Measurements from ENCODE around the gene ZSCAN22.

The ZSCAN22 gene

DNA sequence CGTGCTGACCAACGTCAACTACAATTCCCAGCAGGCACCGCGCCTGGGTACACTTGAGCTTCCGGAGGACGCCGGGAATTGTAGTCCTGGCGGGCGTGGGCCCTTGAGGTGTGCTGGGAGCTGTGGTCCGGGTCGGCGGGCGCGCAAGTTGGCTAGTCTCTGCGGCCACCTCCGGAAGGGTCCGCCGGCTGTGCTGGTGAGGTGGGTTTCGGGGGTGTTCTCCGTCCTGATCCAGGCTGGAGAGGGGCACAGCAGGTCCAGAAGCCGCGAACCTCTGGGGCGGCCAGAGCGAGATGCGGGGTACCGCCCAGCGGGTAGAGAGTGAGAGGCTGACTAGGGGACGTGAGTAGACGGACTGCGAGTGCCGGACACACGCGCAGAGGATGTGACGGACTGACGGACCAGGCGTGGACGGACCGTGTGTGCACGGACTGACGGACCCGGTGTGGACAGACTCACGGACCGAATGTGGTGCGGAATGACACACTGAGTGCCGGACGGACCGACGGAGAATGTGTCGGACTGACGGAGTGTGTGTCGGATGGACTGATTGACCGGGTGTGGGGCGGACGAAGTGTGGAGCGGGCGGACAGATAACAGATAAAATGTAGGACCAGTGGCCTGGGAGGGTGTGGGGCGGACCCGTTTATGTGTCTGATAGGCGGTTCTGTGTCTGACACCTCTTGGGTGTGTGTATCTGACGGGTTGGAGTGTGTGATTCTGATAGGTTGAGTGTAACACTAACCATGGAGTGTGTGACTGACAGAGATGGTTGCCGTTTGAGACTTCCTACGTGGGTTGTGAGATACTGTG is at the start of gene ZSCAN22:
Gene ZSCAN22, plus strand, starts transcription at position 81 of the 813 bp plus-strand sequence. CDS start 7,809 bp downstream, outside the sequence.
- no peaks in the 10 kb centered on the region for H3K27me3 Mint-ChIP-seq
- peak; percentile 76 to 87 for DNase-seq (ENCODE audit: low spot score in 2 of 2)
- peaks cover 2% of the 10 kb centered on the region for H3K4me1 Mint-ChIP-seq
- no peaks in the 10 kb centered on the region for H3K9me3 Mint-ChIP-seq
- H3K27ac Mint-ChIP-seq = no peak within 1 kb of the TSS
- peaks cover 5% of the 10 kb centered on the region for H3K36me3 Mint-ChIP-seq
- peak; percentile 87 for ATAC-seq (ENCODE audit: low read depth)
- H3K4me3 Mint-ChIP-seq = no peak within 1 kb of the TSS

DNA sequence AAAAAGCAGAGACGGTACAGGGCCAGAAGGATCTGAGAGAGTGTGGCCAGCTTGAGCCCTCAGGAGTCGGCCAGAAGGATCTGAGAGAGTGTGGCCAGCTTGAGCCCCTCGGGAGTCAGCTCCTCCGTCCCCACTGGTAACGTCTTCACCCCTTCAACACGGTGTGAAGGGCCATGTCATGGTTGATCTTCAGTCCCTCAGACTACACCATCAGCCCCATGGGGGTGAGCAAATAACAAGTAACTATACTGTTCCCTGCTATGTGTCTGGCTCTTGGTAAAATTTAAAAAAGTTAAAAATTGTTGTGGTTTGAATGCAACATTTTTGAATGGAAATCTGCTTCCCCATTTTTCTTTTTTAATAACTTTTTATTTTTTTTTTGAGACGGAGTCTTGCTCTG is 49.6 kb upstream of the ZSCAN22 start:
- no peaks in the 10 kb centered on the region for H3K27me3 Mint-ChIP-seq
- no peak overlapping the region for H3K27ac Mint-ChIP-seq
- no peak for DNase-seq (ENCODE audit: low spot score in 2 of 2)
- H3K4me1 Mint-ChIP-seq = peaks cover 18% of the 10 kb centered on the region
- no peak for ATAC-seq (ENCODE audit: low read depth)
- peaks cover 18% of the 10 kb centered on the region for H3K36me3 Mint-ChIP-seq
- H3K4me3 Mint-ChIP-seq = peak overlapping the region; percentile 47
- peaks cover 2% of the 10 kb centered on the region for H3K9me3 Mint-ChIP-seq

DNA sequence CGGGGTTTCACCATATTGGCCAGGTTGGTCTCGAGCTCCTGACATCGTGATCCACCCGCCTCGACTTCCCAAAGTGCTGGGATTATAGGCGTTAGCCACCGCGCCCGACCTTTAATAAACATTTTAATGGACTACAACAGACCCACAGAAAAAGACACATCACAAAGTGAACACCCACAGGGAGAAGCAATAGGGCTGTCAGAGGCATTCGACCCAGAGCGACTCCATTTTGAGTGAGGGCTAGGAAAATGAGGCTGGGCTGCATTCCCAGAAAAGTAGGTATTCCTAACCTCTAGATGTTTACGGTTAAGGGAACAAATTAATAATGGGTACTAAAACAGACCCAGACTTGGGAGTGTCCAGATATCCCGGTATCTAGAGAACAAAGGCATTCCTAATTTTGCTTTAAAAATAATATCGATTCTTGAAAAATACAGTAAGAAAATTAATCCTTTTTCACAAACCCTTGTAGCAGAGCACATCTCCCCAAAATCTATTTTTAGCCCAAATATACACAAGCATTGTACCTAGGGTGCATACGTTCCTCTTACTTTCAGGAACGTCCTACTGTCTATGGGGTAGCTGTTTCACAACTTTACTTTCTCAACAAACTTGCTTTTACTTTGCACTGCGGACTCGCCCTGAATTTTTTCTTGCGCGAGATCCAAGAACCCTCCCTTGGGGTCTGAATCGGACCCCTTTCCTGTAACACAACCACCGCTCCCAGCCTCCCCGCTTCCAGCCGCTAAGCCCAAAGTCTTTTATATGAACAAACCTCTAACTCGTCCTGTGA is 48.9 kb upstream of the ZSCAN22 start:
- H3K27me3 Mint-ChIP-seq = no peaks in the 10 kb centered on the region
- peak overlapping the region; percentile 85 for H3K27ac Mint-ChIP-seq
- H3K4me3 Mint-ChIP-seq = peak overlapping the region; percentile 93
- DNase-seq (ENCODE audit: low spot score in 2 of 2) (no peak), ATAC-seq (ENCODE audit: low read depth) (peak; percentile 3)
- H3K36me3 Mint-ChIP-seq = peaks cover 14% of the 10 kb centered on the region
- H3K9me3 Mint-ChIP-seq = peaks cover 2% of the 10 kb centered on the region
- peaks cover 20% of the 10 kb centered on the region for H3K4me1 Mint-ChIP-seq

DNA sequence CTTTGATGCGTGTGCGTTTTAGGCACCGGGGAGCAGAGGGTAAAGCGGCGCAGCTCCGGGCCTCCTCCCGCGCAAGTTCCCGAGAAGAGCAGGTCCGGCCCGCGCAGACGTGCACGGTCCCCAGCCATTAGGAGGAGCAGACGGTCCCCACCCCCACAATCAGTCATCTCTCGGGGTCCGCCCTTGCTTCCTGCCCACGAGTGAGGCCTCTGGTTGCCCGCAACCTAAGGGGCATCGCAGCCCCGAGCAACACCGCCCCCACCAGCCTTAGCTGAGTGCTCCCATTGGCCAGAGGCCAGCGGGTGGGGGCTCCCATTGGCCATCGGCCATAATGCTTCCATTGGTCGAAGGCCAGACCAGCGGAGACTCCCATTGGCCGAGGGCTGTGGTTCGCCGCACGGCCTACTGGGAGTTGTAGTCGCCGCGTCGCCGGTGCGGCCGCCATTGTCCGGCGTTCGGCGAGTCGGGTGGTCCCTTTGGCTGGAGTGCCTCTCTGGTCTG is 48.2 kb upstream of the ZSCAN22 start, which contains the start of gene ZNF8:
Gene ZNF8, plus strand, starts transcription at position 415 of the 501 bp plus-strand sequence. CDS start 127 bp downstream, outside the sequence.
- peak; percentile 87 to 90 for DNase-seq (ENCODE audit: low spot score in 2 of 2)
- H3K4me1 Mint-ChIP-seq = peaks cover 20% of the 10 kb centered on the region
- H3K27ac Mint-ChIP-seq = peak within 1 kb of the TSS; percentile 85
- peak; percentile 97 for ATAC-seq (ENCODE audit: low read depth)
- H3K27me3 Mint-ChIP-seq = no peaks in the 10 kb centered on the region
- peaks cover 17% of the 10 kb centered on the region for H3K36me3 Mint-ChIP-seq
- peak within 1 kb of the TSS; percentile 93 for H3K4me3 Mint-ChIP-seq
- peaks cover 2% of the 10 kb centered on the region for H3K9me3 Mint-ChIP-seq

DNA sequence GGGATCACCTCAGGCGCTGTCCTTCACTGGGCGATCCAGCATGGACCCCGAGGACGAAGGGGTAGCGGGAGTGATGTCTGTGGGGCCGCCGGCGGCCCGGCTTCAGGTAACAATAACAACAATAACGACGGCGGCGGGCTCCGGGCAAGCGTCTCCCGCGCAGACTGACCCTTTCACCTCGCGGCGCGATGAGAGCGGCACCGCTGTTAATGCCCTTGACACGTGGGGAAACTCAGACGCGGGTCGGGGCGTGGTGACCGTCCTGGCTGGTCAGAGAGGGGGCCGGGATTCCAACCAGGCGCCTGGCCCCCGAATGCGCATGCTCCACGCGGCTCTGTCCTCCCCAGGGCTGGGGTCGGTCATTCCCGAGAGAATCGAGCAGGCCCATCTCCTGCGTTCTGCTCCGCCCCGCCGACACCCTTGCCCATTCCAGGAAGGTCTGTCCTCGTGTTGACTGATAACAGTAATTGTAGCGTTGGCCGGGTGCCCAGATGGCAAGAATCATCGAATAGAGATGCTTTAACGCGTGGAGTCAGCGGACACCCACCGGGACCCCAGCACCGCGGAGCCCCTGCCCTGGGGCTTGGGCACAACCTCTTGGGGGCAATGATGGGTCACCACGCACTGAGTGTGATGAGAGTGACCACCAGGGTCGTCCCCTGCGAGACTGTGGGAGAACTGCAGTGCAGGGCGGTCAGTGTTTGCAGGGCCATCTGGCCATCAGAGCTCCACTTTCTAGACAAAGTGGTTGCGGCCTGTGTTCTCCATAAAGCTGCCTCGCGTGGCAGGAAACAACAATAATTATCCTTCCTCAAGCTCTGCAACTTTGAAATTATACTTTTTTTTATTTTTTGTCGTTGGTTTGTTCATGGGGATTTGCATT is 47.5 kb upstream of the ZSCAN22 start:
- Mint-ChIP-seq H3K9me3 (peaks cover 2% of the 10 kb centered on the region), H3K4me3 (peak overlapping the region; percentile 93), H3K27me3 (no peaks in the 10 kb centered on the region), H3K27ac (peak overlapping the region; percentile 85), H3K4me1 (peaks cover 20% of the 10 kb centered on the region), H3K36me3 (peaks cover 14% of the 10 kb centered on the region)
- ATAC-seq (ENCODE audit: low read depth) (no peak), DNase-seq (ENCODE audit: low spot score in 2 of 2) (no peak)

DNA sequence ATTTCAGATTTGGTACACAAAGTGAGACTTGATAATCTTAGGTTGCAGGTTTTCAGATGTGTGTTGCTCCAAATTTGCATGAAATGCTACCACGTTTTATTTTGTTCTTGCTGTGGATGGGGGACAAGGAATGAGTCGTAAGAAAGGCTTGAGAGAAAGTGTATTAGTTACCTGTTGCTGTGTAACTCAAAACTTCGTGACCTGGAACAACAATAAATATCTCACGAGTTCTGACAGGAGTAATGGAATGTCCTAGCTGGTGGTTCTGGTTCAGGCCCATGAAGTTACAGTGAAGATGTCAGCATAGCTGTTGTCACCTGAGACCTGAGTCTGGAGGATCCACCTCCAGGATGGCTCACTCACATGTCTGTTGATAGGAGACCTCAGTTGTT is 46.9 kb upstream of the ZSCAN22 start:
- DNase-seq (ENCODE audit: low spot score in 2 of 2) (no peak), ATAC-seq (ENCODE audit: low read depth) (no peak)
- Mint-ChIP-seq H3K27me3 (no peaks in the 10 kb centered on the region), H3K36me3 (peaks cover 10% of the 10 kb centered on the region), H3K9me3 (no peaks in the 10 kb centered on the region), H3K4me1 (peaks cover 20% of the 10 kb centered on the region), H3K4me3 (peak overlapping the region; percentile 93), H3K27ac (no peak overlapping the region)

DNA sequence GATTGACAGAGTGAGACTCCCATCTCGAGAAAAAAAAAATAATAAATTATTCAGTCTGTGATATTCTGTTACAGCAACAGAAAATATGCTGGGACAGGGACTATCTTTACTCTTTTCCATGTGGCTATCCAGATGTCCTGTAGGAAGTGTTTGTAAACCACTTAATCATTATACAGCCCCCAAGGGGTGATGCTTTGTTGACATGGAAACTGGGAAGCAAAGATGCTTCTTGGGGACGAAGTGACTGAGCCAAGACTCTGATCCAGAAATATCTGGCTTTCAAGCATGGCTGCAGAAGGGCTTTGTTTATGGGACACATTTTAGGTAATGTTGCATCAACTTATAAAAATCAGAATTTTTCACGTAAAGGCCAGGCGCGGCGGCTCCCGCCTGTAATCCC is 42.6 kb upstream of the ZSCAN22 start:
- Mint-ChIP-seq H3K4me1 (peaks cover 22% of the 10 kb centered on the region), H3K27me3 (no peaks in the 10 kb centered on the region), H3K27ac (no peak overlapping the region), H3K36me3 (peaks cover 30% of the 10 kb centered on the region), H3K4me3 (no peak overlapping the region), H3K9me3 (peaks cover 2% of the 10 kb centered on the region)
- no peak for DNase-seq (ENCODE audit: low spot score in 2 of 2)
- no peak for ATAC-seq (ENCODE audit: low read depth)

DNA sequence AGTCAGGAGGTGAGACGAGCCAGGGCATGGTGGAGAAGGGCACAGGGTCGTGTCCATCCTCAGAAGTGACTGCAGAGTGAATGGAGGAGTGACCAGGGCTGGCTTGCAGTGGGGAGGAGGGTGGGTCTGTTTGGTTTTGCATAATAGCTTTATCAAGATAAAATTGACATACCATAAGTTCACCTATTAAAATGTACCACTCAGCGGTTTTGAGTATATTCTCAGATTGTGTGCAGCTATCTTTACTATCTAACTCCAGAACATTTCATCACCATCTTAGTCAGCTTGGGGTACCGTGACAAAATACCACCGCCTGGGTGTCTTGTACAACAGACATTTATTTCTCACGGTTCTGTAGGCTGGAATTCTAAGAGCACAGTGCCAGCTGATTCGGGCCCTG is 34.9 kb upstream of the ZSCAN22 start:
- H3K27me3 Mint-ChIP-seq = no peaks in the 10 kb centered on the region
- H3K27ac Mint-ChIP-seq = no peak overlapping the region
- H3K36me3 Mint-ChIP-seq = peaks cover 49% of the 10 kb centered on the region
- ATAC-seq (ENCODE audit: low read depth) (no peak), DNase-seq (ENCODE audit: low spot score in 2 of 2) (no peak)
- no peak overlapping the region for H3K4me3 Mint-ChIP-seq
- H3K4me1 Mint-ChIP-seq = peaks cover 3% of the 10 kb centered on the region
- peaks cover 10% of the 10 kb centered on the region for H3K9me3 Mint-ChIP-seq

DNA sequence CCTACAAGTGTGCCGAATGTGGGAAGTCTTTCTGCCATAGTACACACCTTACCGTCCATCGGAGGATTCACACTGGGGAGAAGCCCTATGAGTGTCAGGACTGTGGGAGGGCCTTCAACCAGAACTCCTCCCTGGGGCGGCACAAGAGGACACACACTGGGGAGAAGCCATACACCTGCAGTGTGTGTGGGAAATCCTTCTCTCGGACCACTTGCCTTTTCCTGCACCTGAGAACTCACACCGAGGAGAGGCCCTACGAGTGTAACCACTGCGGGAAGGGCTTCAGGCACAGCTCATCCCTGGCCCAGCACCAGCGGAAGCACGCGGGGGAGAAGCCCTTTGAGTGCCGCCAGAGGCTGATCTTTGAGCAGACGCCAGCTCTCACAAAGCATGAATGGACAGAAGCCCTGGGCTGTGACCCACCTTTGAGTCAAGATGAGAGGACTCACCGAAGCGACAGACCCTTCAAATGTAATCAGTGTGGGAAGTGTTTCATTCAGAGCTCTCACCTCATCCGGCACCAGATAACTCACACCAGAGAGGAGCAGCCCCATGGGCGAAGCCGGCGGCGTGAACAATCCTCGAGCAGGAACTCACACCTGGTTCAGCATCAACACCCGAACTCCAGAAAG is 31.9 kb upstream of the ZSCAN22 start:
- peaks cover 3% of the 10 kb centered on the region for H3K4me1 Mint-ChIP-seq
- no peak for DNase-seq (ENCODE audit: low spot score in 2 of 2)
- no peak overlapping the region for H3K27ac Mint-ChIP-seq
- H3K27me3 Mint-ChIP-seq = no peaks in the 10 kb centered on the region
- ATAC-seq (ENCODE audit: low read depth) = no peak
- peaks cover 8% of the 10 kb centered on the region for H3K9me3 Mint-ChIP-seq
- H3K4me3 Mint-ChIP-seq = no peak overlapping the region
- peaks cover 47% of the 10 kb centered on the region for H3K36me3 Mint-ChIP-seq

DNA sequence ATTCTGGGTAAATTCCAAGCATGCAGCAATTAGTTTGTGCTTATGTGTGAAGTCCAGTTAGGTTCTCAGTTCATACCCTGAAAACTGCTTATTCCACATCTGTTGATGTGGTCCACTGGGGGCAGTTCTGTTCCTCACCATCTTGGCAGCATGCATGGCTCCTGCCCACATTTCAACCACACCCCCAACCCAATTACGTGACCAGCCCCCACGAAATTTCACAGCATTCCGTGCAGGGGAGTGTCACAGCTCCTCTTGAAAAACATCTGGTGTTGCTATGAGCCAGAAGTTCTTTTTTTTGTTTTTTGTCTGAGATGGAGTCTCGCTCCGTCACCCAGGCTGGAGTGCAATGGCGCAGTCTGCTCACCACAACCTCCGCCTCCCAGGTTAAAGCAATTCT is 30.7 kb upstream of the ZSCAN22 start:
- Mint-ChIP-seq H3K27me3 (no peaks in the 10 kb centered on the region), H3K4me3 (no peak overlapping the region), H3K36me3 (peaks cover 50% of the 10 kb centered on the region), H3K9me3 (peaks cover 8% of the 10 kb centered on the region), H3K4me1 (peaks cover 3% of the 10 kb centered on the region), H3K27ac (no peak overlapping the region)
- ATAC-seq (ENCODE audit: low read depth) (no peak), DNase-seq (ENCODE audit: low spot score in 2 of 2) (no peak)

DNA sequence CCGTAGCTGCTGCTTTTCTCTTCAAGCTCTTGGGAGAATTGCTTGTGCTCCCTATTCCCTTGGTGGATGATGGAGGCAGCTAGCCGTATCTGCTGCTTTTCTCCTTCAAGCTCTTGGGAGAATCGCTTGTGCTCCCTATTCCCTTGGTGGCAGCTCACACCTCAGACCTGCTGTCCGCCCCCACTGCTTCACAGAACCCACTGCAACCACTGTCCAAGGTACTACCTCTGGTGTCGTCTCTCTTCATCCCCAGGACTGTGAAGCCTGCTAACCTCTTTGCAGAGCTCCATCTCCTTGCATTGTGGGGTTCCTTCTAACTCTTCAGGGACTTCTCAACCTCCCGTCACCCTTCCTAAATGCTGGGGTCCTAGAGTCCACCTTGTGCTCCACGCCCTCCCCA is 26.2 kb upstream of the ZSCAN22 start:
- Mint-ChIP-seq H3K27ac (no peak overlapping the region), H3K9me3 (no peaks in the 10 kb centered on the region), H3K36me3 (peaks cover 27% of the 10 kb centered on the region)

DNA sequence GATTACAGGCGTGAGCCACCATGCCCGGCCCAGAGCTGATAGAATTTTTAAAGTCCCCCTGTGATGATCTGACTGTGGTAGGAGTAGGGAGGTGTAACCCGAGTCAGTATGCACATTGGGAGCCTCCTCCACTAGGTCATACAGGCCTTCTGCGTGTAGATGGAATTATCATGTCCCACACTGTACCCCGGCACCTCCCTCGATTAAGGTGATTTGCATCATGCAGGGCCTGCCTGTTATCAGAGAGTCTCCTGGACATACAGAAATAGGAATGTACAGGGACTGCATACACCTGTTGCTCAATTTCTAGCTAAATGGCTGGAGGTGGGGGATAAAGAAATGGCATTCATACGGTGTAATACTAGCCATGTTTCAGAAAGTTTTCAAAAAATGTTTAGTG is 22.5 kb upstream of the ZSCAN22 start:
- peak overlapping the region; percentile 99 for H3K27ac Mint-ChIP-seq

More for the DNA sequence above, 26.2 kb upstream of the ZSCAN22 start:
- H3K4me3 Mint-ChIP-seq = no peak overlapping the region
- H3K4me1 Mint-ChIP-seq = peaks cover 6% of the 10 kb centered on the region
- no peak for ATAC-seq (ENCODE audit: low read depth)
- H3K27me3 Mint-ChIP-seq = no peaks in the 10 kb centered on the region
- no peak for DNase-seq (ENCODE audit: low spot score in 2 of 2)

DNA sequence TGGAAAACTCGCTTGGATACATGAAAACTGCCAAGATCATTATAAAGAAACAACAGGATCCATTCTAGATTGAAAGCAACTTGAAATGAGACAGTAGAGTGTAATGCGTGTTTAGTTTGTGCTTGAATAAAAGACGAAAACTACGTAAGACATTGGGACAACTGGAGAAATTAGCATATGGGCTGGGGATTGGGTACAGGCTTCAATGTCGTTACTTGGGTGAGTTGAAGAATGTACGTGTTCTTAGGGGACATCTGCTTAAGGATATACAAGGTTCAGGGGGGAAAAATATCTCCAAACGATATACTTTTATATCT is 22.1 kb upstream of the ZSCAN22 start:
- peak overlapping the region; percentile 99 for H3K4me3 Mint-ChIP-seq
- ATAC-seq (ENCODE audit: low read depth) = no peak
- no peaks in the 10 kb centered on the region for H3K9me3 Mint-ChIP-seq
- peaks cover 15% of the 10 kb centered on the region for H3K4me1 Mint-ChIP-seq
- peaks cover 35% of the 10 kb centered on the region for H3K36me3 Mint-ChIP-seq
- no peaks in the 10 kb centered on the region for H3K27me3 Mint-ChIP-seq
- no peak for DNase-seq (ENCODE audit: low spot score in 2 of 2)
- peak overlapping the region; percentile 99 for H3K27ac Mint-ChIP-seq

More for the DNA sequence above, 22.5 kb upstream of the ZSCAN22 start:
- DNase-seq (ENCODE audit: low spot score in 2 of 2) (no peak), ATAC-seq (ENCODE audit: low read depth) (no peak)
- H3K4me3 Mint-ChIP-seq = peak overlapping the region; percentile 99
- H3K27me3 Mint-ChIP-seq = no peaks in the 10 kb centered on the region
- peaks cover 15% of the 10 kb centered on the region for H3K4me1 Mint-ChIP-seq
- no peaks in the 10 kb centered on the region for H3K9me3 Mint-ChIP-seq
- peaks cover 33% of the 10 kb centered on the region for H3K36me3 Mint-ChIP-seq

Measured in memory B cell (primary cell).